Mammary epithelial cell (primary cell): Measurements from ENCODE around the gene GNL2.

ENCODE experiments used
- EZH2 ChIP-seq: IDR thresholded peaks from 2 replicates; pipeline ENCODE4 v1.6.1; 2012; ENCODE audit warnings: low read length, inconsistent platforms, borderline replicate concordance
- TF ChIP-seq, protein P1 (sequence below), 2 donors: IDR thresholded peaks in 1 of 2; conservative IDR thresholded peaks in 1 of 2; 2 replicates each; pipeline ENCODE4 v1.5.1; 2011 to 2012; ENCODE audit warnings: inconsistent platforms in 2 of 2, low read length in 2 of 2, mild to moderate bottlenecking in 2 of 2, control low read depth in 1 of 2, low read depth in 1 of 2; ENCODE audit not compliant: insufficient read depth in 1 of 2; ENCODE audit errors: extremely low read depth in 1 of 2

DNA sequence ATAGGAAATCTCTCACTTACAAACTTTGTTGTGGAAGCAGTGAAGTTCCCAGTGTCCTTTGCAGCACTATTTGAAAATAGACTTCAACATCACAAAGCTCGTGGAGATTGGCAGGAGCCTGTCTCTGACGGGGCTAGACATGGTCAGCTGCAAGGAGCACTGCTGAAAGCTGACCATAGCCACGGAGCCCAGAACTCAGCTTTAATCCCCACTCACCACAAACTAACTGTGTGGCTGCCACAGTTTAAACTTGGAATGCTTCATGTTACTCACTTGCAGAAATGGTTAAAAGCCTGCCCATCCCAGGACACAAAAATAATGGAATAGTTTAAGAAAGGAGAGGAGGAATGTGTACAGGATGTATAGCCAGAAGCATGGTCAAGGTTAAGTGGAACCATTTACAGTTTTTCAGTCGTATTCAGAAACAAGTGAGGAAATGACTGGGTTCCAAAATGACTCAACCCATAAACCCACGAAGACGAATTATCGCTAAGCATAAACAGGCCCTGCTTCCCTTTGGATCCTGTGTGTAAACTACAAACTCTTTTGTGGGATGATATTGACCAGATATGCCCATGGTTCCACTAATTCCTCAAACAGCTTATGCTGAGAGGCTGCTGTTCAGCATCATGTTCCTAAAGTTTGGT lies 20.8 kb downstream of the GNL2 start:
- TF ChIP-seq, protein P1, sequence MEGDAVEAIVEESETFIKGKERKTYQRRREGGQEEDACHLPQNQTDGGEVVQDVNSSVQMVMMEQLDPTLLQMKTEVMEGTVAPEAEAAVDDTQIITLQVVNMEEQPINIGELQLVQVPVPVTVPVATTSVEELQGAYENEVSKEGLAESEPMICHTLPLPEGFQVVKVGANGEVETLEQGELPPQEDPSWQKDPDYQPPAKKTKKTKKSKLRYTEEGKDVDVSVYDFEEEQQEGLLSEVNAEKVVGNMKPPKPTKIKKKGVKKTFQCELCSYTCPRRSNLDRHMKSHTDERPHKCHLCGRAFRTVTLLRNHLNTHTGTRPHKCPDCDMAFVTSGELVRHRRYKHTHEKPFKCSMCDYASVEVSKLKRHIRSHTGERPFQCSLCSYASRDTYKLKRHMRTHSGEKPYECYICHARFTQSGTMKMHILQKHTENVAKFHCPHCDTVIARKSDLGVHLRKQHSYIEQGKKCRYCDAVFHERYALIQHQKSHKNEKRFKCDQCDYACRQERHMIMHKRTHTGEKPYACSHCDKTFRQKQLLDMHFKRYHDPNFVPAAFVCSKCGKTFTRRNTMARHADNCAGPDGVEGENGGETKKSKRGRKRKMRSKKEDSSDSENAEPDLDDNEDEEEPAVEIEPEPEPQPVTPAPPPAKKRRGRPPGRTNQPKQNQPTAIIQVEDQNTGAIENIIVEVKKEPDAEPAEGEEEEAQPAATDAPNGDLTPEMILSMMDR (conservative IDR thresholded peaks at IDR 0.05 in 1 of 2, IDR thresholded peaks at IDR 0.05 in 1 of 2; ENCODE audit: extremely low read depth in 1 of 2, insufficient read depth in 1 of 2, low read depth in 1 of 2, low read length in 2 of 2): no peak
- no peak for TF ChIP-seq EZH2
